IMR-90 (cell line): Measurements from ENCODE around the gene PTPRF. TPM values are rescaled to one million over a fixed set of nuclear protein-coding genes. Genes with fewer than 3 reads are reported as not detected.

Source experiments
- ATAC-seq: fragments of 200-7000 bp; cut with Tn5 transposase; 2 replicates; pipeline ENCODE4 v1.9.1; 2020; ENCODE audit warnings: low read depth, mild to moderate bottlenecking, moderate library complexity
- BruUV-seq: library from RNA; stranded (reverse); fragments of 400-500 nt; replicated peaks from 2 replicates; lab custom pipeline; 2021; lab: Mats Ljungman, UMichigan
- CTCF ChIA-PET: fragments of 300-600 bp; formaldehyde crosslinking; extraction: SDS; loops from one replicate; lab custom pipeline; 2021; ENCODE audit warnings: antibody characterized with exemption; lab: Yijun Ruan, JAX
- POLR2A ChIA-PET: fragments of 300-600 bp; sonication (Branson Sonifier 250); formaldehyde crosslinking; loops from one replicate; lab custom pipeline; 2022; ENCODE audit warnings: antibody characterized with exemption; ENCODE audit not compliant: unreplicated experiment; lab: Charles Lee
- DNase-seq: peaks from one replicate; pipeline ENCODE4 v3.0.0; 2013
- H2AFZ ChIP-seq: replicated peaks from 2 replicates; pipeline ENCODE3; 2013; ENCODE audit warnings: low read length, mild to moderate bottlenecking; ENCODE audit not compliant: poor library complexity
- H2AK5ac ChIP-seq: 2 replicates; pipeline ENCODE4 v1.6.1; 2013; ENCODE audit warnings: low read depth, low read length, inconsistent platforms
- H2AK9ac ChIP-seq: replicated peaks from 2 replicates; pipeline ENCODE3; 2013; ENCODE audit warnings: mild to moderate bottlenecking, low read depth, low read length, moderate library complexity; ENCODE audit not compliant: poor library complexity
- H2BK120ac ChIP-seq: 2 replicates; pipeline ENCODE4 v1.6.1; 2013; ENCODE audit warnings: low read depth, low read length, inconsistent platforms
- H2BK15ac ChIP-seq: 3 replicates; pipeline ENCODE4 v1.6.1; 2013; ENCODE audit warnings: low read depth, low read length, inconsistent platforms
- H2BK20ac ChIP-seq: 2 replicates; pipeline ENCODE4 v1.6.1; 2013; ENCODE audit warnings: low read depth, mild to moderate bottlenecking, inconsistent platforms, low read length, moderate library complexity
- H2BK5ac ChIP-seq: 2 replicates; pipeline ENCODE4 v1.6.1; 2013; ENCODE audit warnings: mild to moderate bottlenecking, low read depth, low read length, inconsistent platforms; ENCODE audit not compliant: poor library complexity, severe bottlenecking
- H3K14ac ChIP-seq: replicated peaks from 2 replicates; pipeline ENCODE4 v1.6.1; 2013; ENCODE audit warnings: low read depth, low read length, inconsistent platforms
- H3K18ac ChIP-seq: 2 replicates; pipeline ENCODE4 v1.6.1; 2013; ENCODE audit warnings: low read depth, low read length, control low read depth
- H3K23ac ChIP-seq: 2 replicates; pipeline ENCODE4 v1.6.1; 2013; ENCODE audit warnings: low read depth, low read length, inconsistent platforms
- H3K27ac ChIP-seq: 2 replicates; pipeline ENCODE4 v1.5.1; 2013; ENCODE audit warnings: mild to moderate bottlenecking, control low read depth, low read length; ENCODE audit not compliant: insufficient read depth
- H3K27me3 ChIP-seq: 2 replicates; pipeline ENCODE4 v1.6.1; 2013; ENCODE audit warnings: low read length; ENCODE audit not compliant: control insufficient read depth, insufficient read depth
- H3K36me3 ChIP-seq: 2 replicates; pipeline ENCODE4 v1.6.1; 2013; ENCODE audit warnings: low read length, mixed read lengths; ENCODE audit not compliant: control insufficient read depth, insufficient read depth
- H3K4ac ChIP-seq: 2 replicates; pipeline ENCODE4 v1.6.1; 2013; ENCODE audit warnings: low read depth, low read length, inconsistent platforms
- H3K4me1 ChIP-seq: 2 replicates; pipeline ENCODE4 v1.6.1; 2013; ENCODE audit warnings: low read length, mixed read lengths; ENCODE audit not compliant: control insufficient read depth, insufficient read depth
- H3K4me2 ChIP-seq: 2 replicates; pipeline ENCODE4 v1.6.1; 2013; ENCODE audit warnings: low read depth, mild to moderate bottlenecking, control low read depth, low read length, moderate library complexity
- H3K4me3 ChIP-seq: 2 replicates; pipeline ENCODE4 v1.5.1; 2013; ENCODE audit warnings: low read depth, mild to moderate bottlenecking, control low read depth, low read length, moderate library complexity; ENCODE audit not compliant: insufficient read depth
- H3K56ac ChIP-seq: 2 replicates; pipeline ENCODE4 v1.6.1; 2013; ENCODE audit warnings: low read length, inconsistent platforms; ENCODE audit not compliant: insufficient read depth; ENCODE audit errors: extremely low read depth
- H3K79me1 ChIP-seq, 2 experiments: 2 replicates each; pipeline ENCODE4 v1.6.1; 2013; ENCODE audit warnings: low read length in 2 of 2, inconsistent platforms in 1 of 2, low read depth in 1 of 2
- H3K9ac ChIP-seq: 2 replicates; pipeline ENCODE4 v1.6.1; 2013; ENCODE audit warnings: low read depth, low read length, control low read depth
- H3K9me1 ChIP-seq: 2 replicates; pipeline ENCODE4 v1.6.1; 2013; ENCODE audit warnings: low read length, inconsistent platforms; ENCODE audit not compliant: insufficient read depth
- H3K9me3 ChIP-seq: 2 replicates; pipeline ENCODE4 v1.6.1; 2013; ENCODE audit warnings: low read length; ENCODE audit not compliant: control insufficient read depth, insufficient read depth
- H4K20me1 ChIP-seq: 2 replicates; pipeline ENCODE4 v1.6.1; 2013; ENCODE audit warnings: low read length, inconsistent platforms; ENCODE audit not compliant: insufficient read depth
- H4K5ac ChIP-seq: 2 replicates; pipeline ENCODE4 v1.6.1; 2013; ENCODE audit warnings: mild to moderate bottlenecking, low read depth, low read length, control low read depth
- H4K8ac ChIP-seq, 2 experiments: 2 replicates each; pipeline ENCODE4 v1.6.1; 2013; ENCODE audit warnings: low read depth in 2 of 2, low read length in 2 of 2, control low read depth in 1 of 2, inconsistent platforms in 1 of 2
- H4K91ac ChIP-seq: 2 replicates; pipeline ENCODE4 v1.6.1; 2013; ENCODE audit warnings: low read depth, low read length, inconsistent platforms; ENCODE audit not compliant: insufficient read depth
- CEBPB ChIP-seq: IDR thresholded peaks from 2 replicates; pipeline ENCODE4 v1.6.1; 2012; ENCODE audit warnings: low read depth, low read length, improper control_type of control experiment
- CHD1 ChIP-seq: IDR thresholded peaks from 2 replicates; pipeline ENCODE4 v1.6.1; 2012; ENCODE audit warnings: low read depth, low read length, improper control_type of control experiment
- CTCF ChIP-seq: conservative IDR thresholded peaks from 2 replicates; pipeline ENCODE4 v1.5.1; 2012; ENCODE audit warnings: mild to moderate bottlenecking, low read depth, low read length, improper control_type of control experiment
- ELK1 ChIP-seq: fragments of 150-350 bp; IDR thresholded peaks from 2 replicates; pipeline ENCODE4 v1.6.1; 2016; ENCODE audit warnings: low read depth, mild to moderate bottlenecking, low read length, moderate library complexity, borderline replicate concordance
- MAFK ChIP-seq: IDR thresholded peaks from 2 replicates; pipeline ENCODE4 v1.6.1; 2012; ENCODE audit warnings: low read depth, low read length, improper control_type of control experiment
- MAZ ChIP-seq: IDR thresholded peaks from 2 replicates; pipeline ENCODE4 v1.6.1; 2012; ENCODE audit warnings: low read depth, mild to moderate bottlenecking, low read length, improper control_type of control experiment, moderate library complexity, borderline replicate concordance
- MXI1 ChIP-seq: IDR thresholded peaks from 2 replicates; pipeline ENCODE4 v1.6.1; 2012; ENCODE audit warnings: low read depth, mild to moderate bottlenecking, low read length, moderate library complexity, borderline replicate concordance
- NFE2L2 ChIP-seq: fragments of 150-350 bp; IDR thresholded peaks from 2 replicates; pipeline ENCODE4 v1.6.1; 2016; ENCODE audit warnings: low read depth, mild to moderate bottlenecking, low read length
- POLR2A ChIP-seq: IDR thresholded peaks from 2 replicates; pipeline ENCODE4 v1.6.1; 2012; ENCODE audit warnings: mild to moderate bottlenecking, low read depth, low read length
- RAD21 ChIP-seq: IDR thresholded peaks from 2 replicates; pipeline ENCODE4 v1.6.1; 2012; ENCODE audit warnings: low read length, improper control_type of control experiment
- RCOR1 ChIP-seq: IDR thresholded peaks from 2 replicates; pipeline ENCODE4 v1.6.1; 2012; ENCODE audit warnings: mild to moderate bottlenecking, low read length, improper control_type of control experiment; ENCODE audit not compliant: insufficient replicate concordance
- RFX5 ChIP-seq: IDR thresholded peaks from 2 replicates; pipeline ENCODE4 v1.8.0; 2012; ENCODE audit warnings: low read depth, mild to moderate bottlenecking, low read length, moderate library complexity
- SMC3 ChIP-seq: fragments of 150-350 bp; IDR thresholded peaks from 2 replicates; pipeline ENCODE4 v1.6.1; 2016; ENCODE audit warnings: low read depth, mild to moderate bottlenecking, antibody characterized with exemption, low read length, moderate library complexity
- USF2 ChIP-seq: fragments of 150-350 bp; IDR thresholded peaks from 2 replicates; pipeline ENCODE4 v1.6.1; 2017; ENCODE audit warnings: mild to moderate bottlenecking, antibody characterized with exemption, low read length, low read depth
- WGBS, 2 experiments: methylation state at CpG; one replicate each; pipeline versions ENCODE4 v1.1.5 to v1.1.7; 2013; ENCODE audit warnings: missing lambda C conversion rate in 2 of 2; ENCODE audit not compliant: insufficient read length in 1 of 2; ENCODE audit errors: extremely low coverage in 2 of 2; 5-methylcytosine and 5-hydroxymethylcytosine counted together
- dilution Hi-C: fragments of 300-500 bp; cut with HindIII; formaldehyde crosslinking; loops from one replicate; pipeline ENCODE4 v1.14.3; 2018; ENCODE audit warnings: low sequenced_read_pairs; ENCODE audit not compliant: unreplicated experiment
- in situ Hi-C: fragments of 300-500 bp; cut with MboI; formaldehyde crosslinking; loops from 3 replicates; pipeline ENCODE4 v1.14.3; 2019; ENCODE audit warnings: low sequenced_read_pairs, inconsistent platforms, mixed read lengths
- intact Hi-C: fragments of 100-400 bp; cut with micrococcal nuclease; formaldehyde crosslinking; loops from 2 replicates; pipeline ENCODE4 v1.10.0; 2022
- polyA plus RNA-seq, 3 experiments: library from polyadenylated mRNA; depleted of rRNA; stranded (reverse); fragments of >200 nt; gene quantifications; 2 replicates each; pipeline ENCODE4 v1.2.3, GENCODE V29; 2012; ENCODE audit warnings: low replicate concordance in 1 of 3
- total RNA-seq: library from RNA; depleted of rRNA; stranded (reverse); fragments of >200 nt; gene quantifications from 2 replicates; pipeline ENCODE4 v1.2.3, GENCODE V29; 2012

Gene PTPRF
- total and polyA plus RNA-seq, 2 of the 4 experiments (the other 2 are of a cell fraction): 25.8 to 92.3 TPM

GRCh38 chr1:43564551-43565348 lies 34.1 kb downstream of the PTPRF start:
- peak overlapping the region; percentile 37; the same call in 1 of the 2 replicates for H3K14ac ChIP-seq
- peaks cover 41% of the 10 kb centered on the region for H4K20me1 ChIP-seq
- dilution Hi-C loops (no loop called here), in situ Hi-C loops (no loop called here), intact Hi-C loops (no loop called here)
- peak overlapping the region; percentile 62; the same call in 1 of the 2 replicates for H3K9ac ChIP-seq
- H4K5ac ChIP-seq: peak overlapping the region; percentile 71
- no peak overlapping the region for H3K56ac ChIP-seq
- peak overlapping the region; percentile 59; the same call in 1 of the 3 replicates for H2BK15ac ChIP-seq
- H4K91ac ChIP-seq: peak overlapping the region; percentile 15; the same call in 1 of the 2 replicates
- CTCF ChIA-PET: no interaction called here
- 0 out of 2 replicates have a peak overlapping the region, but pooled peaks have one; percentile 31 for H3K23ac ChIP-seq
- H3K79me1 ChIP-seq: peaks cover 24 to 78% of the 10 kb centered on the region in 2 experiments
- no peak overlapping the region for H3K4me3 ChIP-seq
- no peak overlapping the region for H3K27ac ChIP-seq
- ATAC-seq: no peak
- peak overlapping the region; percentile 52 for H3K4ac ChIP-seq
- peak overlapping the region; percentile 93 for H2AFZ ChIP-seq
- peaks cover 18% of the 10 kb centered on the region for H3K4me1 ChIP-seq
- H4K8ac ChIP-seq: peak overlapping the region; percentile 69 to 85; a peak in 3 of 4 replicates
- POLR2A ChIA-PET: no interaction called here
- 45% methylated on average over 8 of the region's 19 CpGs; no CpG with 5 or more reads in 1 of the 2 experiments for WGBS, 2 experiments
- H3K27me3 ChIP-seq: no peaks in the 10 kb centered on the region
- H3K9me1 ChIP-seq: peaks cover 24% of the 10 kb centered on the region
- no peak overlapping the region for H3K18ac ChIP-seq
- peaks cover 5% of the 10 kb centered on the region for H3K36me3 ChIP-seq
- H2BK5ac ChIP-seq: no peak overlapping the region
- H2BK20ac ChIP-seq: no peak overlapping the region
- H2AK5ac ChIP-seq: peak overlapping the region; percentile 97
- no peak for DNase-seq
- no peak overlapping the region; the same call in 1 of the 2 replicates for H3K4me2 ChIP-seq
- no peaks in the 10 kb centered on the region for H3K9me3 ChIP-seq
- peak overlapping the region; percentile 93 for H2AK9ac ChIP-seq
- no TSS peak for BruUV-seq
- no peak overlapping the region for H2BK120ac ChIP-seq
- TF ChIP-seq MAZ (no peak), POLR2A (no peak), ELK1 (no peak), RCOR1 (no peak), CHD1 (no peak), SMC3 (no peak), CTCF (no peak), RAD21 (no peak), MXI1 (no peak), RFX5 (no peak), USF2 (no peak), MAFK (no peak), NFE2L2 (no peak), CEBPB (no peak)
